Neutrophil (primary cell): Measurements from ENCODE around the gene ATG5.

ENCODE experiments used
- H3K27ac ChIP-seq: fragments of 200-600 bp; sonication (generic); 2 replicates; pipeline ENCODE4 v1.5.1; 2016; ENCODE audit warnings: mild to moderate bottlenecking, moderate library complexity
- H3K27me3 ChIP-seq: fragments of 200-600 bp; sonication (generic); 2 replicates; pipeline ENCODE4 v1.6.0; 2016; ENCODE audit warnings: mild to moderate bottlenecking
- H3K36me3 ChIP-seq: fragments of 200-600 bp; sonication (generic); 2 replicates; pipeline ENCODE4 v1.5.1; 2017
- H3K4me1 ChIP-seq, 2 experiments: fragments of 200-600 bp in 1 of 2; sonication (generic) in 1 of 2; 1 replicate in 1 of 2; 2 replicates in 1 of 2; pipeline versions ENCODE4 v1.5.1 to v1.6.1; 2013 to 2016; ENCODE audit warnings: low read depth in 1 of 2, low read length in 1 of 2, mild to moderate bottlenecking in 1 of 2, moderate library complexity in 1 of 2; ENCODE audit not compliant: control insufficient read depth in 1 of 2, insufficient read depth in 1 of 2
- H3K4me3 ChIP-seq, 2 experiments: fragments of 200-600 bp in 1 of 2; sonication (generic) in 1 of 2; 1 replicate in 1 of 2; 2 replicates in 1 of 2; pipeline ENCODE4 v1.5.1; 2013 to 2016; ENCODE audit warnings: low read depth in 1 of 2, low read length in 1 of 2, mild to moderate bottlenecking in 1 of 2, moderate library complexity in 1 of 2
- H3K9me3 ChIP-seq: fragments of 200-600 bp; sonication (generic); 2 replicates; pipeline ENCODE4 v1.5.1; 2016
- CTCF ChIP-seq: fragments of 200-600 bp; sonication (generic); IDR thresholded peaks from 2 replicates; pipeline ENCODE4 v1.5.1; 2016; ENCODE audit warnings: antibody characterized with exemption

ATG5 gene

GRCh38 chr6:106290954-106291353, 34.6 kb downstream of the ATG5 start:
- H3K4me3 ChIP-seq, result no peak overlapping the region
- no peaks in the 10 kb centered on the region for H3K9me3 ChIP-seq
- no peak overlapping the region for H3K27ac ChIP-seq
- H3K27me3 ChIP-seq, result no peaks in the 10 kb centered on the region
- TF ChIP-seq CTCF, result no peak
- H3K36me3 ChIP-seq, result peaks cover 22% of the 10 kb centered on the region
- no peaks in the 10 kb centered on the region for H3K4me1 ChIP-seq

GRCh38 chr6:106290032-106290431, 35.5 kb downstream of the ATG5 start:
- H3K27ac ChIP-seq, result no peak overlapping the region
- no peaks in the 10 kb centered on the region for H3K9me3 ChIP-seq
- peaks cover 22% of the 10 kb centered on the region for H3K36me3 ChIP-seq
- H3K4me1 ChIP-seq, result no peaks in the 10 kb centered on the region
- TF ChIP-seq CTCF, result no peak
- H3K4me3 ChIP-seq, result no peak overlapping the region
- no peaks in the 10 kb centered on the region for H3K27me3 ChIP-seq

- Histone ChIP-seq H3K4me3 (no peak overlapping the region), H3K4me1 (no peaks in the 10 kb centered on the region), H3K36me3 (peaks cover 13% of the 10 kb centered on the region), H3K27ac (no peak overlapping the region), H3K27me3 (no peaks in the 10 kb centered on the region), H3K9me3 (no peaks in the 10 kb centered on the region)
- TF ChIP-seq CTCF, result no peak
Measured at GRCh38 chr6:106287215-106287614, 38.3 kb downstream of the ATG5 start.

GRCh38 chr6:106286746-106287145, 38.8 kb downstream of the ATG5 start:
- TF ChIP-seq CTCF, result no peak
- no peaks in the 10 kb centered on the region for H3K9me3 ChIP-seq
- no peaks in the 10 kb centered on the region for H3K27me3 ChIP-seq
- no peak overlapping the region for H3K27ac ChIP-seq
- H3K36me3 ChIP-seq, result peaks cover 8% of the 10 kb centered on the region
- no peaks in the 10 kb centered on the region for H3K4me1 ChIP-seq
- H3K4me3 ChIP-seq, result no peak overlapping the region

- H3K27ac ChIP-seq, result no peak overlapping the region
- H3K27me3 ChIP-seq, result no peaks in the 10 kb centered on the region
- no peak overlapping the region for H3K4me3 ChIP-seq
- no peaks in the 10 kb centered on the region for H3K9me3 ChIP-seq
- H3K36me3 ChIP-seq, result peaks cover 11% of the 10 kb centered on the region
- H3K4me1 ChIP-seq, result no peaks in the 10 kb centered on the region
- no peak for TF ChIP-seq CTCF
Measured at GRCh38 chr6:106283481-106283880, 42.1 kb downstream of the ATG5 start.

- H3K4me3 ChIP-seq, result no peak overlapping the region
- no peaks in the 10 kb centered on the region for H3K27me3 ChIP-seq
- no peak overlapping the region for H3K27ac ChIP-seq
- peaks cover 25% of the 10 kb centered on the region for H3K36me3 ChIP-seq
- no peaks in the 10 kb centered on the region for H3K4me1 ChIP-seq
- no peaks in the 10 kb centered on the region for H3K9me3 ChIP-seq
- no peak for TF ChIP-seq CTCF
Measured at GRCh38 chr6:106281661-106282060, 43.9 kb downstream of the ATG5 start.
